PC-9 (cell line): ENCODE data around the gene STAT5B.

Source experiments
- EZH2 ChIP-seq: fragments of 200-600 bp; sonication (generic); IDR thresholded peaks from 2 replicates; pipeline ENCODE4 v1.8.0; 2017; ENCODE audit warnings: antibody characterized with exemption, low read depth
- TF ChIP-seq, protein P1 (sequence below): fragments of 200-600 bp; sonication (generic); conservative IDR thresholded peaks from 2 replicates; pipeline ENCODE4 v1.6.1; 2017; ENCODE audit warnings: mixed run types, antibody characterized with exemption, mild to moderate bottlenecking, moderate library complexity

DNA sequence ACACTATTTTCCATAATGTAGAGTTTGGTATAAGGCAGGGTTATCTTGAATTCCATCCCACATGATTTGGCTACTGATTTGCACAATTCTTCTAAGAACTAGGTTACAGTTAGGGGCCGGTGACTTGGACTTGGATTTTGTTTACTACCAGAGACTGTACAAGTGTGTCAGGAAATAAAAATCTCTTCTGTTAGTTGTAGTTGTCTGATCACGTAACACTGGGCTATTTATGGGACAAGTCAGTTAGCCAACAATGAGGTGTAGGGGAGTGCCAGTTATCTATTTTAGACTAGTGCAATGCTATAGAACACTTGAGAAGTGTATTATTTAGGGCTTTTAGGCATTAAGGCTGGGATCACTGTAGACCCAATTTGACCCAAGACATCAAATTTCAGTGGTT is 42.2 kb downstream of the STAT5B start:
- TF ChIP-seq, protein P1, sequence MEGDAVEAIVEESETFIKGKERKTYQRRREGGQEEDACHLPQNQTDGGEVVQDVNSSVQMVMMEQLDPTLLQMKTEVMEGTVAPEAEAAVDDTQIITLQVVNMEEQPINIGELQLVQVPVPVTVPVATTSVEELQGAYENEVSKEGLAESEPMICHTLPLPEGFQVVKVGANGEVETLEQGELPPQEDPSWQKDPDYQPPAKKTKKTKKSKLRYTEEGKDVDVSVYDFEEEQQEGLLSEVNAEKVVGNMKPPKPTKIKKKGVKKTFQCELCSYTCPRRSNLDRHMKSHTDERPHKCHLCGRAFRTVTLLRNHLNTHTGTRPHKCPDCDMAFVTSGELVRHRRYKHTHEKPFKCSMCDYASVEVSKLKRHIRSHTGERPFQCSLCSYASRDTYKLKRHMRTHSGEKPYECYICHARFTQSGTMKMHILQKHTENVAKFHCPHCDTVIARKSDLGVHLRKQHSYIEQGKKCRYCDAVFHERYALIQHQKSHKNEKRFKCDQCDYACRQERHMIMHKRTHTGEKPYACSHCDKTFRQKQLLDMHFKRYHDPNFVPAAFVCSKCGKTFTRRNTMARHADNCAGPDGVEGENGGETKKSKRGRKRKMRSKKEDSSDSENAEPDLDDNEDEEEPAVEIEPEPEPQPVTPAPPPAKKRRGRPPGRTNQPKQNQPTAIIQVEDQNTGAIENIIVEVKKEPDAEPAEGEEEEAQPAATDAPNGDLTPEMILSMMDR, result no peak
- TF ChIP-seq EZH2, result no peak
